ENCODE results near the gene SLC6A15. TPM values are rescaled to one million over a fixed set of nuclear protein-coding genes. Genes with fewer than 3 reads are reported as not detected.

The SLC6A15 gene
- total and polyA plus RNA-seq, 2 of the 8 experiments (the other 6 are each of a cell fraction or from before 2014, with no cell fraction given): 3.1 to 42.0 TPM

DNA sequence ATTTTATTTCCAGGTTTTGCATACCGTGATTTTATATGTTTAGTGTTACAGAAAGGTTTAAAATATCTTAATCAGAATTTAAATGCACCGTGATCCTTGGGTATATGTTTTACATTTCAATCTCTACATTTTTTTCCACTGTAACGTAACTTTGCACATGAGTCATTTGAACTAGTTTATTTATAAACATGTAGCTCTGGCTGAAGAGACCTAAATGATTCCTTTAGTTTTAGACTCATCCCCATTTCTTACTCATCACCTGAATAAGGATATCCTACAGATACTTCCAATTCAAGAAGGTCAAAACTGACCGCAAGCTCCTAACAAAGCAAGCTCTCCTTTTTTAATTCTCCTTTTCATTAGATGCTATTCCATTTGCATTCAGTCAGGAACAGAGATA is 42.7 kb upstream of the SLC6A15 start:
- POLR2A ChIA-PET (ENCODE audit: partially characterized antibody): no interaction called here
- Histone ChIP-seq H3K4ac (replicated peaks; ENCODE audit: insufficient read length, low read depth, low read length) (no peak overlapping the region), H3K14ac (ENCODE audit: insufficient read length) (no peak overlapping the region), H3K79me2 (ENCODE audit: control insufficient read depth in 1 of 2, insufficient read depth in 2 of 2, low read length in 2 of 2) (no peaks in the 10 kb centered on the region), H3K23me2 (ENCODE audit: low read depth, low read length) (no peaks in the 10 kb centered on the region), H3K79me1 (ENCODE audit: low read depth, low read length) (no peaks in the 10 kb centered on the region), H3K36me3 (ENCODE audit: control insufficient read depth in 2 of 4, insufficient read depth in 4 of 4, low read length in 3 of 4) (no peaks in the 10 kb centered on the region), H3K9ac (replicated peaks in 1 of 4; ENCODE audit: extremely low read depth in 1 of 4, low read depth in 3 of 4, low read length in 3 of 4) (no peak overlapping the region), H4K20me1 (replicated peaks in 1 of 2; ENCODE audit: control insufficient read depth in 1 of 2, insufficient read depth in 2 of 2, low read length in 2 of 2) (no peaks in the 10 kb centered on the region), H4K91ac (replicated peaks; ENCODE audit: insufficient read length, low read length) (no peak overlapping the region), H3K23ac (ENCODE audit: insufficient read length) (no peak overlapping the region), H4K5ac (ENCODE audit: insufficient read length, low read depth, low read length) (no peak overlapping the region), H4K8ac (ENCODE audit: extremely low read depth, insufficient read depth, low read length) (no peak overlapping the region), H2BK20ac (ENCODE audit: low read length) (no peak overlapping the region), H3K27me3 (replicated peaks in 1 of 4; ENCODE audit: control insufficient read depth in 3 of 4, extremely low read depth in 1 of 4, insufficient read depth in 3 of 4, low read length in 3 of 4) (no peaks in the 10 kb centered on the region), H3K9me3 (ENCODE audit: insufficient read depth in 2 of 2, low read depth in 1 of 2, low read length in 1 of 2) (no peaks in the 10 kb centered on the region), H3K4me2 (ENCODE audit: insufficient read depth in 1 of 2, low read depth in 2 of 2, low read length in 2 of 2) (no peak overlapping the region), H3K4me1 (replicated peaks in 1 of 4; ENCODE audit: control insufficient read depth in 3 of 4, insufficient read depth in 4 of 4, low read length in 3 of 4) (no peaks in the 10 kb centered on the region), H2BK12ac (ENCODE audit: low read depth, low read length) (no peak overlapping the region), H2BK15ac (ENCODE audit: low read length) (no peak overlapping the region), H2BK5ac (ENCODE audit: low read depth, low read length) (no peak overlapping the region), H2AK5ac (ENCODE audit: low read depth, low read length) (no peak overlapping the region), H3K18ac (ENCODE audit: extremely low read depth, low read length) (no peak overlapping the region), H2AFZ (ENCODE audit: low read length) (0 out of 2 replicates have a peak overlapping the region, but pooled peaks have one; percentile 18), H3K56ac (replicated peaks; ENCODE audit: insufficient read length, low read depth, low read length) (no peak overlapping the region), H2BK120ac (replicated peaks; ENCODE audit: low read depth, low read length) (no peak overlapping the region), H3K4me3 (ENCODE audit: extremely low read depth in 1 of 4, insufficient read depth in 2 of 4, low read depth in 3 of 4, low read length in 4 of 4) (no peak overlapping the region), H3K27ac (ENCODE audit: low read depth, low read length) (no peak overlapping the region)
- CTCF ChIA-PET (ENCODE audit: partially characterized antibody): interaction anchor here (1.6 kb wide), 1 partner anchor 10 kb away, joined by 4 read pairs; no protein-coding TSS in a partner anchor
- FAIRE-seq (no peak), DNase-seq (ENCODE audit: low read depth in 1 of 2, low spot score in 2 of 2) (no peak)
- TF ChIP-seq, protein P1, sequence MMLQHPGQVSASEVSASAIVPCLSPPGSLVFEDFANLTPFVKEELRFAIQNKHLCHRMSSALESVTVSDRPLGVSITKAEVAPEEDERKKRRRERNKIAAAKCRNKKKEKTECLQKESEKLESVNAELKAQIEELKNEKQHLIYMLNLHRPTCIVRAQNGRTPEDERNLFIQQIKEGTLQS (IDR thresholded peaks at IDR 0.05; ENCODE audit: insufficient read depth, low read depth, low read length): no peak
- TF ChIP-seq SIRT6 (IDR thresholded peaks at IDR 0.05; ENCODE audit: low read length): no peak
- TF ChIP-seq CHD2 (IDR thresholded peaks at IDR 0.05; ENCODE audit: low read length): no peak
- no peak for TF ChIP-seq EP300 (IDR thresholded peaks at IDR 0.05; ENCODE audit: borderline replicate concordance in 1 of 2, low read depth in 2 of 2, low read length in 2 of 2)
- TF ChIP-seq RAD21 (IDR thresholded peaks at IDR 0.05 in 1 of 2, conservative IDR thresholded peaks at IDR 0.05 in 1 of 2; ENCODE audit: low read depth in 2 of 2, low read length in 2 of 2): no peak
- TF ChIP-seq SP4 (IDR thresholded peaks at IDR 0.05; ENCODE audit: low read length): no peak
- no peak for TF ChIP-seq GTF2F1 (IDR thresholded peaks at IDR 0.05; ENCODE audit: borderline replicate concordance, low read depth, low read length)
- no peak for TF ChIP-seq KDM1A (IDR thresholded peaks at IDR 0.05; ENCODE audit: borderline replicate concordance, low read length)
- no peak for TF ChIP-seq TCF12 (IDR thresholded peaks at IDR 0.05; ENCODE audit: low read depth, low read length)
- TF ChIP-seq POLR2A (IDR thresholded peaks at IDR 0.05; ENCODE audit: control extremely low read depth in 1 of 2, low read depth in 2 of 2, low read length in 2 of 2): no peak
- TF ChIP-seq SRF (IDR thresholded peaks at IDR 0.05; ENCODE audit: low read depth, low read length): no peak
- WGBS, 2 experiments (ENCODE audit: extremely low coverage in 1 of 2, insufficient coverage in 1 of 2, insufficient read length in 1 of 2, insufficient replicate concordance in 2 of 2, low coverage in 1 of 2, low lambda C conversion rate in 2 of 2, missing lambda C conversion rate in 1 of 2): 88% methylated on average over 4 of the region's 4 CpGs; no CpG with 5 or more reads in 1 of the 2 experiments
